ENCODE results near the gene WASHC4. TPM values are rescaled to one million over a fixed set of nuclear protein-coding genes. Genes with fewer than 3 reads are reported as not detected.

WASHC4 gene
- total and polyA plus RNA-seq, 10 of the 15 experiments (the other 5 are each of a cell fraction or from before 2014, with no cell fraction given): 16.0 to 50.6 (median 34.0) TPM

GRCh38 chr12:105083031-105083430, 24.5 kb upstream of the WASHC4 start:
- ATAC-seq: no peak
- intact Hi-C loops (cut with micrococcal nuclease; ENCODE audit: unreplicated experiment) (no loop called here), in situ Hi-C loops (cut with MboI) (no loop called here)
- Histone ChIP-seq H3K27ac (ENCODE audit: control insufficient read depth, insufficient read depth) (peak overlapping the region; percentile 4; the same call in 1 of the 2 replicates), H3K4me2 (ENCODE audit: control insufficient read depth, insufficient read depth) (no peak overlapping the region; the same call in 1 of the 2 replicates), H3K27me3 (replicated peaks in 1 of 2; ENCODE audit: control insufficient read depth in 2 of 2, insufficient read depth in 2 of 2, low read length in 1 of 2) (no peaks in the 10 kb centered on the region; a peak in 1 of 4 replicates), H3K36me3 (ENCODE audit: control insufficient read depth in 2 of 2, insufficient read depth in 2 of 2, low read length in 1 of 2) (no peaks in the 10 kb centered on the region), H3K9me3 (replicated peaks; ENCODE audit: control insufficient read depth, insufficient read depth, low read length) (no peaks in the 10 kb centered on the region), H3K4me3 (peak overlapping the region; percentile 81; the same call in 1 of the 2 replicates), H2AFZ (ENCODE audit: control insufficient read depth, low read depth, low read length) (no peak overlapping the region; the same call in 1 of the 2 replicates), H3K9ac (ENCODE audit: control insufficient read depth, insufficient read depth, low read length) (peak overlapping the region; percentile 72), H3K79me2 (ENCODE audit: control insufficient read depth, insufficient read depth, low read length) (no peaks in the 10 kb centered on the region; the same call in 1 of the 2 replicates), H3K4me1 (ENCODE audit: control insufficient read depth, insufficient read depth, low read length) (peaks cover 7% of the 10 kb centered on the region), H4K20me1 (ENCODE audit: control insufficient read depth, insufficient read depth) (no peaks in the 10 kb centered on the region)
- FAIRE-seq: no peak
- WGBS (ENCODE audit: insufficient coverage, insufficient replicate concordance, low lambda C conversion rate, missing lambda C conversion rate): 23% methylated on average over 5 of the region's 5 CpGs
- DNase-seq (ENCODE audit: low read depth, low spot score): no peak
- SMC1A ChIA-PET (ENCODE audit: uncharacterized antibody, unreplicated experiment): no interaction called here
- RAD21 ChIA-PET (ENCODE audit: unreplicated experiment): interaction anchor here (1.0 kb wide), 1 partner anchor 28 kb away, joined by 3 read pairs; no protein-coding TSS in a partner anchor
- TF ChIP-seq RELB (IDR thresholded peaks at IDR 0.05; ENCODE audit: low read depth) (no peak), RCOR1 (conservative IDR thresholded peaks at IDR 0.05; ENCODE audit: low read depth, low read length) (no peak), RB1 (IDR thresholded peaks at IDR 0.05; ENCODE audit: borderline replicate concordance) (no peak), BCLAF1 (IDR thresholded peaks at IDR 0.05) (no peak), MTA3 (IDR thresholded peaks at IDR 0.05; ENCODE audit: borderline replicate concordance, low read length) (no peak)
- CTCF ChIA-PET: no interaction called here
- POLR2A ChIA-PET: no interaction called here
- no TSS peak for BruUV-seq (replicated peaks)
